Fibroblast of villous mesenchyme (primary cell): ENCODE results near the gene DNAJB6. TPM values are rescaled to one million over a fixed set of nuclear protein-coding genes. Genes with fewer than 3 reads are reported as not detected.

Experiments
- DNase-seq: peaks from one replicate; pipeline ENCODE4 v3.0.0-alpha.2; 2010; ENCODE audit warnings: low read depth
- H3K4me3 ChIP-seq: 2 replicates; pipeline ENCODE4 v1.5.1; 2011; ENCODE audit warnings: low read depth, mild to moderate bottlenecking, low read length
- CTCF ChIP-seq: IDR thresholded peaks from 2 replicates; pipeline ENCODE4 v1.5.1; 2012; ENCODE audit warnings: low read depth, mild to moderate bottlenecking, low read length; ENCODE audit not compliant: insufficient read depth
- total RNA-seq: library from RNA; depleted of rRNA; stranded (reverse); fragments of >200 nt; gene quantifications from 2 replicates; pipeline ENCODE4 v1.2.3, GENCODE V29; 2012

DNAJB6 gene
- total RNA-seq, 1 donor = 123 TPM

GRCh38 chr7:157439761-157440160, 103.0 kb downstream of the DNAJB6 start:
- TF ChIP-seq CTCF = no peak
- H3K4me3 ChIP-seq = no peak overlapping the region
- DNase-seq = no peak

GRCh38 chr7:157440346-157441022, 103.7 kb downstream of the DNAJB6 start:
- H3K4me3 ChIP-seq = peak overlapping the region; percentile 42
- no peak for TF ChIP-seq CTCF
- no peak for DNase-seq

GRCh38 chr7:157441023-157441399, 104.2 kb downstream of the DNAJB6 start:
- DNase-seq = no peak
- TF ChIP-seq CTCF = no peak
- peak overlapping the region; percentile 42 for H3K4me3 ChIP-seq

- H3K4me3 ChIP-seq = no peak overlapping the region
- no peak for DNase-seq
- no peak for TF ChIP-seq CTCF
Measured at GRCh38 chr7:157442456-157442855, 105.7 kb downstream of the DNAJB6 start.

GRCh38 chr7:157442993-157443831, 106.4 kb downstream of the DNAJB6 start:
- no peak for TF ChIP-seq CTCF
- DNase-seq = no peak
- H3K4me3 ChIP-seq = no peak overlapping the region

- DNase-seq = no peak
- H3K4me3 ChIP-seq = no peak overlapping the region
- TF ChIP-seq CTCF = no peak
Measured at GRCh38 chr7:157444011-157444842, 107.4 kb downstream of the DNAJB6 start.
